ENCODE measurements around the gene RBP3.

Gene RBP3

GRCh38 chr10:47348138-47348651 lies at the start of gene RBP3:
Gene RBP3, plus strand, starts transcription at chr10:47348363. Its CDS starts 122 bp downstream, at chr10:47348485.
- DNase-seq: no peak

GRCh38 chr10:47298715-47299114 lies 49.4 kb upstream of the RBP3 start:
- DNase-seq: no peak

- DNase-seq: no peak
These were observed 48.3 kb upstream of the RBP3 start, which contains the start of gene GDF10 for GRCh38 chr10:47299611-47300428. Gene GDF10, plus strand, starts transcription at chr10:47300197. Its CDS starts 455 bp downstream, at chr10:47300652.

- DNase-seq: no peak
These were observed 47.7 kb upstream of the RBP3 start for GRCh38 chr10:47300429-47300931.

GRCh38 chr10:47301833-47302232 lies 46.3 kb upstream of the RBP3 start:
- no peak for DNase-seq

GRCh38 chr10:47303105-47303504 lies 45.1 kb upstream of the RBP3 start:
- DNase-seq: no peak

GRCh38 chr10:47303866-47304265 lies 44.3 kb upstream of the RBP3 start:
- no peak for DNase-seq

- DNase-seq: no peak
These were observed 42.6 kb upstream of the RBP3 start for GRCh38 chr10:47305566-47305965.

GRCh38 chr10:47306387-47307210 lies 41.6 kb upstream of the RBP3 start:
- no peak for DNase-seq

- no peak for DNase-seq
These were observed 40.8 kb upstream of the RBP3 start for GRCh38 chr10:47307381-47307780.

GRCh38 chr10:47308775-47309174 lies 39.4 kb upstream of the RBP3 start:
- DNase-seq: no peak

- DNase-seq: peak; percentile 15
These were observed 38.6 kb upstream of the RBP3 start for GRCh38 chr10:47309408-47310089.

GRCh38 chr10:47310090-47310505 lies 38.1 kb upstream of the RBP3 start:
- no peak for DNase-seq

GRCh38 chr10:47311193-47311931 lies 36.8 kb upstream of the RBP3 start:
- DNase-seq: no peak

GRCh38 chr10:47311932-47312662 lies 36.1 kb upstream of the RBP3 start:
- peak; percentile 85 for DNase-seq

GRCh38 chr10:47312663-47312995 lies 35.5 kb upstream of the RBP3 start:
- no peak for DNase-seq

GRCh38 chr10:47314416-47314970 lies 33.7 kb upstream of the RBP3 start:
- DNase-seq: no peak

GRCh38 chr10:47315421-47315820 lies 32.7 kb upstream of the RBP3 start:
- DNase-seq: no peak

- no peak for DNase-seq
These were observed 32.0 kb upstream of the RBP3 start for GRCh38 chr10:47316131-47316530.

- DNase-seq: no peak
These were observed 30.9 kb upstream of the RBP3 start for GRCh38 chr10:47317251-47317650.

- DNase-seq: no peak
These were observed 29.5 kb upstream of the RBP3 start for GRCh38 chr10:47318706-47319105.
